Choroid plexus epithelial cell (primary cell): ENCODE results near the gene MRFAP1L1.

Experiments
- DNase-seq: peaks from one replicate; pipeline ENCODE4 v3.0.0-alpha.2; 2010; ENCODE audit warnings: low read depth
- H3K4me3 ChIP-seq: 2 replicates; pipeline ENCODE4 v1.5.1; 2011; ENCODE audit warnings: low read depth, mild to moderate bottlenecking, control low read depth, low read length, moderate library complexity
- CTCF ChIP-seq: conservative IDR thresholded peaks from 2 replicates; pipeline ENCODE4 v1.5.1; 2011; ENCODE audit warnings: low read depth, mild to moderate bottlenecking, control low read depth, inconsistent platforms, low read length, moderate library complexity

Gene MRFAP1L1

GRCh38 chr4:6702761-6703160, 6.9 kb downstream of the MRFAP1L1 start:
- no peak overlapping the region for H3K4me3 ChIP-seq
- no peak for TF ChIP-seq CTCF
- no peak for DNase-seq

GRCh38 chr4:6701371-6701770, 8.3 kb downstream of the MRFAP1L1 start:
- no peak for DNase-seq
- H3K4me3 ChIP-seq: no peak overlapping the region
- peak; percentile 40 for TF ChIP-seq CTCF

- no peak for TF ChIP-seq CTCF
- no peak overlapping the region for H3K4me3 ChIP-seq
Observed at GRCh38 chr4:6699903-6700302, 9.8 kb downstream of the MRFAP1L1 start.

GRCh38 chr4:6699388-6699787, 10.3 kb downstream of the MRFAP1L1 start:
- DNase-seq: no peak
- TF ChIP-seq CTCF: no peak
- no peak overlapping the region for H3K4me3 ChIP-seq

More at GRCh38 chr4:6699903-6700302, 9.8 kb downstream of the MRFAP1L1 start:
- DNase-seq: no peak

- DNase-seq: no peak
- TF ChIP-seq CTCF: no peak
- H3K4me3 ChIP-seq: no peak overlapping the region
Observed at GRCh38 chr4:6697131-6697530, 12.5 kb downstream of the MRFAP1L1 start.

GRCh38 chr4:6696611-6697010, 13.1 kb downstream of the MRFAP1L1 start:
- H3K4me3 ChIP-seq: no peak overlapping the region
- no peak for TF ChIP-seq CTCF

GRCh38 chr4:6695660-6696610, 13.7 kb downstream of the MRFAP1L1 start:
- no peak for TF ChIP-seq CTCF
- no peak for DNase-seq
- H3K4me3 ChIP-seq: no peak overlapping the region

More at GRCh38 chr4:6696611-6697010, 13.1 kb downstream of the MRFAP1L1 start:
- no peak for DNase-seq
